ENCODE data around the gene GLS2.

GRCh38 chr12:56521590-56522371 is 33.8 kb upstream of the GLS2 start, which contains the start of gene RBMS2:
- no peak for TF ChIP-seq CTCF (IDR thresholded peaks at IDR 0.05; ENCODE audit: borderline replicate concordance, extremely low read depth, low read length, poor library complexity, severe bottlenecking)
- TF ChIP-seq EZH2 (IDR thresholded peaks at IDR 0.05; ENCODE audit: borderline replicate concordance, low read depth, low read length, severe bottlenecking), result no peak
